NCI-H146 treated with DMSO at 0.1 percent for 48 hours (cell line): ENCODE data around the gene GALNS.
"Not testable (repeated sequence)": the region's sequence is repeated elsewhere in the genome, so short reads cannot be mapped to it uniquely, and the experiment has no call there.

Experiments used
- DNase-seq: peaks from one replicate; lab custom pipeline; 2025; ENCODE audit not compliant: unreplicated experiment; lab: John Stamatoyannopoulos, UW

The GALNS gene

GRCh38 chr16:88772871-88773811, 83.6 kb downstream of the GALNS start:
- DNase-seq, result no peak

- DNase-seq, result not testable (repeated sequence)
Measured at GRCh38 chr16:88771781-88772180, 85.0 kb downstream of the GALNS start.

- DNase-seq, result no peak
Measured at GRCh38 chr16:88771294-88771772, 85.4 kb downstream of the GALNS start.

GRCh38 chr16:88770461-88771293, 86.1 kb downstream of the GALNS start:
- peak; percentile 10 for DNase-seq

GRCh38 chr16:88769617-88770460, 86.9 kb downstream of the GALNS start:
- no peak for DNase-seq

DNA sequence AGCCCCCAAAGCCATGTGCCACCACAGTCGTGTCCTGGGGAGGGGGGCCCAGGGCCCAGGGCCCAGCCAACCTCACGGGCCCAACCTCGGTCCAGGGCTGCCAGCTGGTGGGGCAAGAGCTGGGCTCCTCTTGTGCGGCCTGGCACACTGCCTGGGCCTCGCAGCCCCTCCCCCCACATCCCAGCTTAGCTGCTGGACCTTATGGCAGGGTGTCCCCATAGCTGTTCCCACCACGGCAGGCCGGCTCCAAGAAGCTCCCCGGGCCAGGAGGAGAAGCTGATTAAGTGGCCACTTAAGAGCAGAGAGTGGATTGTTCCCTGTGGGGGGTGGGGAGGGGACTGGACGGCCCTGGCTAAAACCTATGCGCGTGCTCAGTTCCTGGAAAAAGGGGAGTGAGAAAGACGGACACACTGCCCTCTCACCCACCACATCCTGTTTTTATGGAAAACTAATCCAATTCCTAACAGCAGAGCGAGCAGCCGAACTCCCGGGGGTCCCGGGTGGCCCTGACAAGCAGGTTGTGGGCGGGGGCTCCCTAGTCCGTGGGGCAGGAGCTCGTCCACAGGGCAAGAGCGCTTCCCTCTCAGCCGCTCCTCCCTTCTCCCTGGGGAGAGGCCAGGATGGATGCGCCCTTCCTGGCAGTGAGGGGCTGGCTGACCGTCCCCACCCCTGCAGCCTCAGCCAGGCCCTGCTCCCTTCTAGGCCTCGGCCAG, 88.5 kb downstream of the GALNS start:
- DNase-seq, result no peak

DNA sequence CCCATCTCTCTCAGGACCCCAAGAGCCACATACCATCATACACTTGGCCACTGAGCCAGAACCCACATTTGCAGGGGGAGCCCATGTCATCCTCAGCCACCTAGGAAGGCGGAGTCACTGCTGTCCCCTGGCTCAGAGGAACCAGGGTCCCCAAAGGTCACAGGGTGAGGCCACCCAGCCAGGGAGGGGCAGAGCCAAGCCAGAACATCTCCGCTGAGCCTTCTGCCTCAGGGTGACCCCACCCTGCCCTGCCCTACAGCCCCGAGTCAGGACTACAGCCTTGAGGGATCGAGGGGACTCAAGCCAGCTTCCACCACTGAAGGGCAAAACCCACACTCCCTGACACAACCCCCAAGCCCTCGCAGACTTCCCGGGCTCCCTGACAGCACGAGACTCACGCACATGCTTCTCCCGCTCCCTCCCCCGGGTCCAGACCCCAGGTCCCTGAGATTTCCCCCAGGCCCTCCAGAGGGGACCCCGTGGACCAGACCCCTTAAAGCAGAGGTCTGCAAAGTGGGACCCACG, 89.1 kb downstream of the GALNS start:
- no peak for DNase-seq

GRCh38 chr16:88766975-88767374, 89.8 kb downstream of the GALNS start:
- no peak for DNase-seq

GRCh38 chr16:88764913-88765349, 91.8 kb downstream of the GALNS start:
- DNase-seq, result no peak

- DNase-seq, result no peak
Measured at GRCh38 chr16:88764080-88764479, 92.7 kb downstream of the GALNS start.
